Measurements from ENCODE around the gene CWF19L2.

Gene CWF19L2

DNA sequence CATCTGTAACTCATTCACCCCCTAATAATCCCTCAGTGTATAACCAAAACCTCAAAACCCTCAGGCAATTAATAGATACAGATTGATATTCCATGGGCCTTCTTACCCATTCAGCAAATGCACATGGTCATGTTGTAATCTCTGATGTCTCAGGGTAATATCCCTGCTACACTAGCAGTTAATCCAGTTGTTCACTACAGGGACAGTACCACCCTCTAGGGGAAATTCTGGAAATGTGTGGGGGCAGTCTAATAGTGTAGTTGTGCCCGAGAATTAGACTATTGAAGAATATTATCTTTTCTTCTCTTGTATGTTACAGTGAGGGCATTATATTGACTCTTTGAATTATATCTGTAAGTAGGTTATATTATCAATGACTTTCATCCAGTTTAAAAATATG is 175.4 kb downstream of the CWF19L2 start:
- no peak for DNase-seq

Measured in activated naive CD4-positive, alpha-beta T cell treated with Interleukin-2 at 50 U/mL for 16 hours (primary cell).